GM23248 (cell line): ENCODE measurements around the gene TRMT44. TPM values are rescaled to one million over a fixed set of nuclear protein-coding genes. Genes with fewer than 3 reads are reported as not detected.

ENCODE experiments used
- DNase-seq: peaks from one replicate; pipeline ENCODE4 v3.0.0-alpha.2; 2015
- H2AFZ ChIP-seq: fragments of 200-600 bp; sonication (generic); 2 replicates; pipeline ENCODE4 v1.6.1; 2016; ENCODE audit warnings: antibody characterized with exemption
- H3F3A ChIP-seq: fragments of 200-600 bp; sonication (generic); 2 replicates; pipeline ENCODE4 v1.6.1; 2016; ENCODE audit warnings: mild to moderate bottlenecking, antibody characterized with exemption, mixed run types; ENCODE audit not compliant: insufficient read depth
- H3K27ac ChIP-seq: fragments of 200-600 bp; sonication (generic); 2 replicates; pipeline ENCODE4 v1.5.1; 2016; ENCODE audit warnings: mild to moderate bottlenecking
- H3K27me3 ChIP-seq: fragments of 200-600 bp; sonication (generic); replicated peaks from 2 replicates; pipeline ENCODE4 v1.6.1; 2016; ENCODE audit warnings: mild to moderate bottlenecking; ENCODE audit not compliant: insufficient read depth
- H3K36me3 ChIP-seq: fragments of 200-600 bp; sonication (generic); 2 replicates; pipeline ENCODE4 v1.6.1; 2016; ENCODE audit warnings: low read depth, mild to moderate bottlenecking
- H3K4me1 ChIP-seq: fragments of 200-600 bp; sonication (generic); 2 replicates; pipeline ENCODE4 v1.6.1; 2016; ENCODE audit warnings: mild to moderate bottlenecking; ENCODE audit not compliant: insufficient read depth
- H3K4me2 ChIP-seq: fragments of 200-600 bp; sonication (generic); one replicate; pipeline ENCODE4 v1.6.1; 2016; ENCODE audit warnings: mild to moderate bottlenecking; ENCODE audit not compliant: unreplicated experiment
- H3K4me3 ChIP-seq: fragments of 200-600 bp; sonication (generic); 2 replicates; pipeline ENCODE4 v1.5.1; 2016; ENCODE audit warnings: mild to moderate bottlenecking
- H3K79me2 ChIP-seq: fragments of 200-600 bp; sonication (generic); 2 replicates; pipeline ENCODE4 v1.6.1; 2016; ENCODE audit warnings: mild to moderate bottlenecking; ENCODE audit not compliant: insufficient read depth
- H3K9ac ChIP-seq: fragments of 200-600 bp; sonication (generic); 2 replicates; pipeline ENCODE4 v1.6.1; 2016; ENCODE audit warnings: mild to moderate bottlenecking
- H3K9me2 ChIP-seq: fragments of 200-600 bp; sonication (generic); 2 replicates; pipeline ENCODE4 v1.6.1; 2016; ENCODE audit warnings: mixed run types, mild to moderate bottlenecking, moderate library complexity; ENCODE audit not compliant: insufficient read depth
- H3K9me3 ChIP-seq: fragments of 200-600 bp; sonication (generic); one replicate; pipeline ENCODE4 v1.6.1; 2017; ENCODE audit warnings: low read depth
- H4K20me1 ChIP-seq: fragments of 200-600 bp; sonication (generic); 2 replicates; pipeline ENCODE4 v1.6.0; 2016; ENCODE audit not compliant: insufficient read depth
- EZH2 ChIP-seq: fragments of 200-600 bp; sonication (generic); IDR thresholded peaks from 2 replicates; pipeline ENCODE4 v1.6.1; 2018; ENCODE audit warnings: antibody characterized with exemption, mild to moderate bottlenecking; ENCODE audit not compliant: insufficient read depth, poor library complexity, severe bottlenecking
- EZH2phosphoT487 ChIP-seq: fragments of 200-600 bp; sonication (generic); IDR thresholded peaks from 2 replicates; pipeline ENCODE4 v1.6.1; 2018; ENCODE audit warnings: antibody characterized with exemption, moderate library complexity, mild to moderate bottlenecking, low read depth; ENCODE audit not compliant: insufficient read depth
- WGBS, 2 experiments: methylation state at CpG; one replicate each; pipeline ENCODE4 v1.1.6; 2015 to 2017; ENCODE audit warnings: low lambda C conversion rate in 2 of 2, low coverage in 1 of 2; ENCODE audit errors: missing lambda C conversion rate in 2 of 2; 5-methylcytosine and 5-hydroxymethylcytosine counted together
- in situ Hi-C: fragments of 300-500 bp; cut with MboI; formaldehyde crosslinking; loops from 2 replicates; pipeline ENCODE4 v1.15.0; 2020
- polyA plus RNA-seq: library from polyadenylated mRNA; unstranded; fragments of >200 nt; fragmentation: Nextera tagmentation; extraction: Ambion mirVana; gene quantifications from 2 replicates; pipeline ENCODE4 v1.2.1, GENCODE V29; 2016
- total RNA-seq: library from RNA; depleted of rRNA; stranded (reverse); fragments of >200 nt; shearing (Covaris generic); gene quantifications from 2 replicates; pipeline ENCODE4 v1.2.3, GENCODE V29; 2014

TRMT44 gene
- total and polyA plus RNA-seq, 2 experiments from 2014 or later, result 4.1 to 12.0 TPM

DNA sequence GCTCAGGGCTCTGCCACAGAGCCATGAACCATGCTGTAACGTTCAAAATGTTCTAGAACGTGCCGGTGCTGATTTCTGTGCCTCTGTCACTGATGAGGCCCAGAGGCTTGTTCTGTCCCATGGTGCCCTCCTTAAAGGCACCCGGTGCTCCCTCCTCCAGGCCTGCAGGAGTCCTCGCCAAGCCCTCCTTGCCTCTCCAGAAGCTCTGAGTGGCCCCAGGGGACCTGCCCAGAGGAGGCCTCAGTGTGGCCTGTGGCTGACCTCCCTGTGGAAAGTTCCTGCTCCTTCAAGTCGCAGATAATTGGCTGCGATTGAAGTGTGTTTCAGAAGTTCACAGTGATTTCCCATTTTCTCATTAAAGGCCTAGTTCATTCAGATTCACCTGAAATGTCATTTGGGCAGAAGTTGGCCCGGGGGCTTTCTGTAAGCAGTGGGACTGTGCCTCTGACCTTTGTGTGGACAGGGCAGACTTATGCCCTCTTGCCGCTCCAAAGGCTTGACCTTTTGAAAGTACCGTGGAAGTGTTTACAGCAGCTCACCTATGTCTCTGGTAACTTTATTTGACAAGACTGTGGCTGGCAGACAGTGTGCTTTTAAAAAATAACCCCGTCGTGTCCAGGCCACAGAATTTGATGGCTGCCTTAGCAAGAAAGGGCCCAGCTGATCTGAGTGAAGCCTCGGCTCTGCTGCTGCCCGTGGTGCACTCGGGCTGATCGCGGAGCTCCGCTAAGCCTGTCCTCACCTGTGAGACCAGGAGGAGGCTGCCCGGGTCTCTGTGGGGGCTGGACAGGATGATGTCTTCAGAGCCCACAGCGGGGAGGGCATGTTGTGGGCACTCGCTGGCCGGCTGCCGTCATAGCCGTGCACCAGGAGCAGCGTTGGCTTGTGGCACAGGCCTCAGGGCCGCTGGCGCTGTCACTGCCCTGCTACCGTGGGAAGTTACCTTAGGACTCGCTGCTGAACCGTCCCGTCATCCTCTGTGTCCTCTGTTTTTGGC is 25.3 kb downstream of the TRMT44 start:
- H3K4me3 ChIP-seq, result no peak overlapping the region
- no peaks in the 10 kb centered on the region for H3K79me2 ChIP-seq
- H2AFZ ChIP-seq, result no peak overlapping the region
- TF ChIP-seq EZH2, result no peak
- TF ChIP-seq EZH2phosphoT487, result no peak
- no peaks in the 10 kb centered on the region for H3K9me2 ChIP-seq
- H3K36me3 ChIP-seq, result peaks cover 3% of the 10 kb centered on the region; the same call in 1 of the 2 replicates
- H3K27ac ChIP-seq, result no peak overlapping the region
- WGBS, 2 experiments, result 84 to 85% methylated on average over 31 of the region's 31 CpGs
- in situ Hi-C loops, result no loop called here
- no peak for DNase-seq
- H3F3A ChIP-seq, result peaks cover 5% of the 10 kb centered on the region; the same call in 1 of the 2 replicates
- H3K9ac ChIP-seq, result no peak overlapping the region
- no peaks in the 10 kb centered on the region; the same call in 1 of the 2 replicates for H4K20me1 ChIP-seq
- no peaks in the 10 kb centered on the region for H3K9me3 ChIP-seq
- H3K4me1 ChIP-seq, result no peaks in the 10 kb centered on the region
- H3K27me3 ChIP-seq, result no peaks in the 10 kb centered on the region
- no peak overlapping the region for H3K4me2 ChIP-seq

DNA sequence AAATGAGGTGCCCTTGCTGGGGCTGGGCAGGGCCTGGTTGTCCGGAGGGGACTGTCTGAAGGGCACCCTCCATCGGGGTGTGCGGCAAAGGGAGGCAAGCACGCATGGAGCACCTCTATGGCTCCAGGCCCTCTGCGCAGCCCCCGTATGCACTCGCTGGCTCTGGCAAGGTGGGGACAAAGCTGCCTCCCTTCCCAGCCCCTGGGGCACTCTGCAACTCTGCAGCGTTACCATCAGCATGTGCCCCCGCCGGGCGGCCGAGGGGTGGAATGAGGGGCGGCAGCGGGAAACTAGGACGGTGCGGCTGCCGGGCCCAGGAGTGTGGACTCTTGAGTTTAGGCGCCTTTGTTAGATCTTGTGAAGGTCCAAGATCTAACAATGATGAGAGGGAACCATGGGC is 26.4 kb downstream of the TRMT44 start:
- Histone ChIP-seq H3K4me3 (no peak overlapping the region), H3K27me3 (no peaks in the 10 kb centered on the region), H4K20me1 (no peaks in the 10 kb centered on the region; the same call in 1 of the 2 replicates), H3K9me3 (no peaks in the 10 kb centered on the region), H2AFZ (no peak overlapping the region), H3K36me3 (peaks cover 3% of the 10 kb centered on the region; the same call in 1 of the 2 replicates), H3K9me2 (no peaks in the 10 kb centered on the region), H3K4me2 (no peak overlapping the region), H3K27ac (no peak overlapping the region), H3K4me1 (peaks cover 2% of the 10 kb centered on the region), H3K79me2 (no peaks in the 10 kb centered on the region), H3F3A (peaks cover 11% of the 10 kb centered on the region), H3K9ac (no peak overlapping the region)
- no peak for TF ChIP-seq EZH2
- 92 to 93% methylated on average over 14 to 15 of the region's 18 CpGs for WGBS, 2 experiments
- no peak for DNase-seq
- in situ Hi-C loops, result no loop called here

DNA sequence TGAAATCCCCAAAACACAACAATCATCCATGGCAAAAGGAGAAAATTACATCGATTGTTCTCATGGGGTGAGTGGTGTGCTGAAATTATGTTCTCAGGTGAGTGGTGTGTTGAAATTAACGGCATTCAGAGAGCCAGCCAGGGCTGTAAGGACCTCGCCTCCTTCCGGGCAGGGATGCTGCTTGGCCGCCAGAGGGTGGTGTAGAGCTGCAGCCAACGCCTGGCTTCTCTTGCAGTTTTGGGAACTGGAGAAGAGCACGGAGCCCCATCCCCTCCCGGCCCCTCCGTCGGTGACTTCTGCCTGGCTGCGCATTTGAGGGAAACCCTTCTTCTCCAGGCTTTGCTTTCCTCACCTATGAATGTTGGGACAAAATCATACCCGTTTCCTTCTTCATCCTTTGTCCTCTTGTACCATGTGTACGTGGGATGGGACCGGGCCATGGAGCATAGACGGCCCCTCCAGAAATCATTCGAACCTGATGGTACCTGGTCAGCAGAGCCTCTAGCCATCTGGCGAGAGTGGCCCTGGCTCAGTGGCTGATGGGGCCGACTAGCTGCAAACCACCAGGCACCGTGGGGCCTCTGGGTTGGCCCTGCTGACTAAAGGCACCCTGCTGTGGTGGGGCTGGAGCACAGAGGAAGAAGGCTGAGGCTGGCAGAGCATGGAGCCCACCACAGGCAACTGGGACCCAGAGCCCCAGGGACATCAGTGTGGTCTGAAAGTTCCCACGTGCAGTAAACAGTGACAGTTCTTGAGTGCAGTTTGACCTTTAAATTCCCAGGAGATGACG is 28.4 kb downstream of the TRMT44 start:
- Histone ChIP-seq H3K4me2 (no peak overlapping the region), H3K27me3 (no peaks in the 10 kb centered on the region), H2AFZ (no peak overlapping the region), H3K4me3 (no peak overlapping the region), H3K36me3 (peaks cover 3% of the 10 kb centered on the region; the same call in 1 of the 2 replicates), H4K20me1 (no peaks in the 10 kb centered on the region; the same call in 1 of the 2 replicates), H3K79me2 (no peaks in the 10 kb centered on the region), H3K4me1 (peaks cover 16% of the 10 kb centered on the region), H3K27ac (no peak overlapping the region), H3K9me3 (no peaks in the 10 kb centered on the region), H3K9ac (no peak overlapping the region), H3K9me2 (no peaks in the 10 kb centered on the region), H3F3A (peaks cover 17% of the 10 kb centered on the region)
- DNase-seq, result peak; percentile 79
- in situ Hi-C loops, result no loop called here
- no peak for TF ChIP-seq EZH2
- TF ChIP-seq EZH2phosphoT487, result no peak
- WGBS, 2 experiments, result 38 to 39% methylated on average over 21 of the region's 21 CpGs

DNA sequence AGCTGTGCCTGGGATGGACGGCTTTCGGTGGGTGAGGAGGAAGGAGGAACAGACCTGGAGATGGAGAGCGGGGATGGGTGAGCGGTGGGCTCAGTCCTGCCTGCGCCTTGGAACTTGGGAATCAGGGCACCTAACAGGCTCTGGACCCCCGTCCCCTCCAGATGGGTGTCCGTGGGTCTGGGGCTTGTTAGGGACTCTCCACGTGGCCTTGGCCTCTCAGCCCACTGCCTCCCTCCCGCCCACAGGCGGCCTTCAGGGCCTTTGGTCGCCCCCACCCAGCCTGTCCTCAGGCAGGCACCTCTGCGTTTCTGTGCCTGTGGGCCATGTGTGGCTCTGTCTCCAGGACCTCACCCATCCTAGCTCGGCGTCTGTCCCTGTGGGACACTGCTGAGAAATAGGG is 29.0 kb downstream of the TRMT44 start:
- peaks cover 17% of the 10 kb centered on the region for H3F3A ChIP-seq
- H4K20me1 ChIP-seq, result no peaks in the 10 kb centered on the region; the same call in 1 of the 2 replicates
- in situ Hi-C loops, result no loop called here
- no peaks in the 10 kb centered on the region for H3K9me2 ChIP-seq
- peaks cover 3% of the 10 kb centered on the region; the same call in 1 of the 2 replicates for H3K36me3 ChIP-seq
- no peak for DNase-seq
- H3K4me2 ChIP-seq, result no peak overlapping the region
- H3K79me2 ChIP-seq, result no peaks in the 10 kb centered on the region
- H3K27me3 ChIP-seq, result no peaks in the 10 kb centered on the region
- H3K4me3 ChIP-seq, result no peak overlapping the region
- H2AFZ ChIP-seq, result no peak overlapping the region
- H3K4me1 ChIP-seq, result peaks cover 16% of the 10 kb centered on the region
- TF ChIP-seq EZH2, result no peak
- TF ChIP-seq EZH2phosphoT487, result no peak
- no peaks in the 10 kb centered on the region for H3K9me3 ChIP-seq
- H3K9ac ChIP-seq, result no peak overlapping the region
- 89 to 92% methylated on average over 13 to 14 of the region's 14 CpGs for WGBS, 2 experiments
- no peak overlapping the region for H3K27ac ChIP-seq
